IMR-90 (cell line): Measurements from ENCODE around the gene TNFRSF9. TPM values are rescaled to one million over a fixed set of nuclear protein-coding genes. Genes with fewer than 3 reads are reported as not detected.

Experiments used
- ATAC-seq: fragments of 200-7000 bp; cut with Tn5 transposase; 2 replicates; pipeline ENCODE4 v1.9.1; 2020; ENCODE audit warnings: low read depth, mild to moderate bottlenecking, moderate library complexity
- BruUV-seq: library from RNA; stranded (reverse); fragments of 400-500 nt; replicated peaks from 2 replicates; lab custom pipeline; 2021; lab: Mats Ljungman, UMichigan
- CTCF ChIA-PET: fragments of 300-600 bp; formaldehyde crosslinking; extraction: SDS; loops from one replicate; lab custom pipeline; 2021; ENCODE audit warnings: antibody characterized with exemption; lab: Yijun Ruan, JAX
- POLR2A ChIA-PET: fragments of 300-600 bp; sonication (Branson Sonifier 250); formaldehyde crosslinking; loops from one replicate; lab custom pipeline; 2022; ENCODE audit warnings: antibody characterized with exemption; ENCODE audit not compliant: unreplicated experiment; lab: Charles Lee
- DNase-seq: peaks from one replicate; pipeline ENCODE4 v3.0.0; 2013
- H2AFZ ChIP-seq: replicated peaks from 2 replicates; pipeline ENCODE3; 2013; ENCODE audit warnings: low read length, mild to moderate bottlenecking; ENCODE audit not compliant: poor library complexity
- H2AK5ac ChIP-seq: 2 replicates; pipeline ENCODE4 v1.6.1; 2013; ENCODE audit warnings: low read depth, low read length, inconsistent platforms
- H2AK9ac ChIP-seq: replicated peaks from 2 replicates; pipeline ENCODE3; 2013; ENCODE audit warnings: mild to moderate bottlenecking, low read depth, low read length, moderate library complexity; ENCODE audit not compliant: poor library complexity
- H2BK120ac ChIP-seq: 2 replicates; pipeline ENCODE4 v1.6.1; 2013; ENCODE audit warnings: low read depth, low read length, inconsistent platforms
- H2BK15ac ChIP-seq: 3 replicates; pipeline ENCODE4 v1.6.1; 2013; ENCODE audit warnings: low read depth, low read length, inconsistent platforms
- H2BK20ac ChIP-seq: 2 replicates; pipeline ENCODE4 v1.6.1; 2013; ENCODE audit warnings: low read depth, mild to moderate bottlenecking, inconsistent platforms, low read length, moderate library complexity
- H2BK5ac ChIP-seq: 2 replicates; pipeline ENCODE4 v1.6.1; 2013; ENCODE audit warnings: mild to moderate bottlenecking, low read depth, low read length, inconsistent platforms; ENCODE audit not compliant: poor library complexity, severe bottlenecking
- H3K14ac ChIP-seq: replicated peaks from 2 replicates; pipeline ENCODE4 v1.6.1; 2013; ENCODE audit warnings: low read depth, low read length, inconsistent platforms
- H3K18ac ChIP-seq: 2 replicates; pipeline ENCODE4 v1.6.1; 2013; ENCODE audit warnings: low read depth, low read length, control low read depth
- H3K23ac ChIP-seq: 2 replicates; pipeline ENCODE4 v1.6.1; 2013; ENCODE audit warnings: low read depth, low read length, inconsistent platforms
- H3K27ac ChIP-seq: 2 replicates; pipeline ENCODE4 v1.5.1; 2013; ENCODE audit warnings: mild to moderate bottlenecking, control low read depth, low read length; ENCODE audit not compliant: insufficient read depth
- H3K27me3 ChIP-seq: 2 replicates; pipeline ENCODE4 v1.6.1; 2013; ENCODE audit warnings: low read length; ENCODE audit not compliant: control insufficient read depth, insufficient read depth
- H3K36me3 ChIP-seq: 2 replicates; pipeline ENCODE4 v1.6.1; 2013; ENCODE audit warnings: low read length, mixed read lengths; ENCODE audit not compliant: control insufficient read depth, insufficient read depth
- H3K4ac ChIP-seq: 2 replicates; pipeline ENCODE4 v1.6.1; 2013; ENCODE audit warnings: low read depth, low read length, inconsistent platforms
- H3K4me1 ChIP-seq: 2 replicates; pipeline ENCODE4 v1.6.1; 2013; ENCODE audit warnings: low read length, mixed read lengths; ENCODE audit not compliant: control insufficient read depth, insufficient read depth
- H3K4me2 ChIP-seq: 2 replicates; pipeline ENCODE4 v1.6.1; 2013; ENCODE audit warnings: low read depth, mild to moderate bottlenecking, control low read depth, low read length, moderate library complexity
- H3K4me3 ChIP-seq: 2 replicates; pipeline ENCODE4 v1.5.1; 2013; ENCODE audit warnings: low read depth, mild to moderate bottlenecking, control low read depth, low read length, moderate library complexity; ENCODE audit not compliant: insufficient read depth
- H3K56ac ChIP-seq: 2 replicates; pipeline ENCODE4 v1.6.1; 2013; ENCODE audit warnings: low read length, inconsistent platforms; ENCODE audit not compliant: insufficient read depth; ENCODE audit errors: extremely low read depth
- H3K79me1 ChIP-seq, 2 experiments: 2 replicates each; pipeline ENCODE4 v1.6.1; 2013; ENCODE audit warnings: low read length in 2 of 2, inconsistent platforms in 1 of 2, low read depth in 1 of 2
- H3K9ac ChIP-seq: 2 replicates; pipeline ENCODE4 v1.6.1; 2013; ENCODE audit warnings: low read depth, low read length, control low read depth
- H3K9me1 ChIP-seq: 2 replicates; pipeline ENCODE4 v1.6.1; 2013; ENCODE audit warnings: low read length, inconsistent platforms; ENCODE audit not compliant: insufficient read depth
- H3K9me3 ChIP-seq: 2 replicates; pipeline ENCODE4 v1.6.1; 2013; ENCODE audit warnings: low read length; ENCODE audit not compliant: control insufficient read depth, insufficient read depth
- H4K20me1 ChIP-seq: 2 replicates; pipeline ENCODE4 v1.6.1; 2013; ENCODE audit warnings: low read length, inconsistent platforms; ENCODE audit not compliant: insufficient read depth
- H4K5ac ChIP-seq: 2 replicates; pipeline ENCODE4 v1.6.1; 2013; ENCODE audit warnings: mild to moderate bottlenecking, low read depth, low read length, control low read depth
- H4K8ac ChIP-seq, 2 experiments: 2 replicates each; pipeline ENCODE4 v1.6.1; 2013; ENCODE audit warnings: low read depth in 2 of 2, low read length in 2 of 2, control low read depth in 1 of 2, inconsistent platforms in 1 of 2
- H4K91ac ChIP-seq: 2 replicates; pipeline ENCODE4 v1.6.1; 2013; ENCODE audit warnings: low read depth, low read length, inconsistent platforms; ENCODE audit not compliant: insufficient read depth
- BHLHE40 ChIP-seq: fragments of 150-350 bp; IDR thresholded peaks from 2 replicates; pipeline ENCODE4 v1.6.1; 2016; ENCODE audit warnings: mild to moderate bottlenecking, low read depth, low read length
- CEBPB ChIP-seq: IDR thresholded peaks from 2 replicates; pipeline ENCODE4 v1.6.1; 2012; ENCODE audit warnings: low read depth, low read length, improper control_type of control experiment
- CHD1 ChIP-seq: IDR thresholded peaks from 2 replicates; pipeline ENCODE4 v1.6.1; 2012; ENCODE audit warnings: low read depth, low read length, improper control_type of control experiment
- CTCF ChIP-seq: conservative IDR thresholded peaks from 2 replicates; pipeline ENCODE4 v1.5.1; 2012; ENCODE audit warnings: mild to moderate bottlenecking, low read depth, low read length, improper control_type of control experiment
- ELK1 ChIP-seq: fragments of 150-350 bp; IDR thresholded peaks from 2 replicates; pipeline ENCODE4 v1.6.1; 2016; ENCODE audit warnings: low read depth, mild to moderate bottlenecking, low read length, moderate library complexity, borderline replicate concordance
- FOS ChIP-seq: fragments of 150-350 bp; IDR thresholded peaks from 2 replicates; pipeline ENCODE4 v1.6.1; 2016; ENCODE audit warnings: low read depth, low read length
- MAFK ChIP-seq: IDR thresholded peaks from 2 replicates; pipeline ENCODE4 v1.6.1; 2012; ENCODE audit warnings: low read depth, low read length, improper control_type of control experiment
- MAZ ChIP-seq: IDR thresholded peaks from 2 replicates; pipeline ENCODE4 v1.6.1; 2012; ENCODE audit warnings: low read depth, mild to moderate bottlenecking, low read length, improper control_type of control experiment, moderate library complexity, borderline replicate concordance
- MXI1 ChIP-seq: IDR thresholded peaks from 2 replicates; pipeline ENCODE4 v1.6.1; 2012; ENCODE audit warnings: low read depth, mild to moderate bottlenecking, low read length, moderate library complexity, borderline replicate concordance
- NFE2L2 ChIP-seq: fragments of 150-350 bp; IDR thresholded peaks from 2 replicates; pipeline ENCODE4 v1.6.1; 2016; ENCODE audit warnings: low read depth, mild to moderate bottlenecking, low read length
- POLR2A ChIP-seq: IDR thresholded peaks from 2 replicates; pipeline ENCODE4 v1.6.1; 2012; ENCODE audit warnings: mild to moderate bottlenecking, low read depth, low read length
- RAD21 ChIP-seq: IDR thresholded peaks from 2 replicates; pipeline ENCODE4 v1.6.1; 2012; ENCODE audit warnings: low read length, improper control_type of control experiment
- RCOR1 ChIP-seq: IDR thresholded peaks from 2 replicates; pipeline ENCODE4 v1.6.1; 2012; ENCODE audit warnings: mild to moderate bottlenecking, low read length, improper control_type of control experiment; ENCODE audit not compliant: insufficient replicate concordance
- RFX5 ChIP-seq: IDR thresholded peaks from 2 replicates; pipeline ENCODE4 v1.8.0; 2012; ENCODE audit warnings: low read depth, mild to moderate bottlenecking, low read length, moderate library complexity
- SMC3 ChIP-seq: fragments of 150-350 bp; IDR thresholded peaks from 2 replicates; pipeline ENCODE4 v1.6.1; 2016; ENCODE audit warnings: low read depth, mild to moderate bottlenecking, antibody characterized with exemption, low read length, moderate library complexity
- USF2 ChIP-seq: fragments of 150-350 bp; IDR thresholded peaks from 2 replicates; pipeline ENCODE4 v1.6.1; 2017; ENCODE audit warnings: mild to moderate bottlenecking, antibody characterized with exemption, low read length, low read depth
- WGBS, 2 experiments: methylation state at CpG; one replicate each; pipeline versions ENCODE4 v1.1.5 to v1.1.7; 2013; ENCODE audit warnings: missing lambda C conversion rate in 2 of 2; ENCODE audit not compliant: insufficient read length in 1 of 2; ENCODE audit errors: extremely low coverage in 2 of 2; 5-methylcytosine and 5-hydroxymethylcytosine counted together
- dilution Hi-C: fragments of 300-500 bp; cut with HindIII; formaldehyde crosslinking; loops from one replicate; pipeline ENCODE4 v1.14.3; 2018; ENCODE audit warnings: low sequenced_read_pairs; ENCODE audit not compliant: unreplicated experiment
- in situ Hi-C: fragments of 300-500 bp; cut with MboI; formaldehyde crosslinking; loops from 3 replicates; pipeline ENCODE4 v1.14.3; 2019; ENCODE audit warnings: low sequenced_read_pairs, inconsistent platforms, mixed read lengths
- intact Hi-C: fragments of 100-400 bp; cut with micrococcal nuclease; formaldehyde crosslinking; loops from 2 replicates; pipeline ENCODE4 v1.10.0; 2022
- polyA plus RNA-seq, 3 experiments: library from polyadenylated mRNA; depleted of rRNA; stranded (reverse); fragments of >200 nt; gene quantifications; 2 replicates each; pipeline ENCODE4 v1.2.3, GENCODE V29; 2012; ENCODE audit warnings: low replicate concordance in 1 of 3
- total RNA-seq: library from RNA; depleted of rRNA; stranded (reverse); fragments of >200 nt; gene quantifications from 2 replicates; pipeline ENCODE4 v1.2.3, GENCODE V29; 2012

TNFRSF9 gene
- total and polyA plus RNA-seq, 2 of the 4 experiments (the other 2 are of a cell fraction): 0.43 to 0.72 TPM

- CTCF ChIA-PET: interaction anchor here (0.5 to 1.5 kb wide), 2 partner anchors 13 to 889 kb away, joined by 3 to 5 read pairs; no protein-coding TSS in a partner anchor
- Histone ChIP-seq H3K18ac (peak overlapping the region; percentile 70), H3K27ac (peak overlapping the region; percentile 82), H2BK5ac (peak overlapping the region; percentile 93), H3K79me1 (peaks cover 25 to 49% of the 10 kb centered on the region in 2 experiments), H4K91ac (peak overlapping the region; percentile 89), H3K4me2 (peak overlapping the region; percentile 75), H3K9me3 (no peaks in the 10 kb centered on the region), H3K27me3 (no peaks in the 10 kb centered on the region), H4K8ac (peak overlapping the region; percentile 78 to 92), H2BK20ac (no peak overlapping the region), H3K4me3 (peak overlapping the region; percentile 79), H2BK120ac (no peak overlapping the region), H2BK15ac (0 out of 3 replicates have a peak overlapping the region, but pooled peaks have one; percentile 15), H3K14ac (peak overlapping the region; percentile 89), H4K20me1 (peaks cover 10% of the 10 kb centered on the region), H3K4ac (peak overlapping the region; percentile 85), H2AK9ac (peak overlapping the region; percentile 66), H3K4me1 (no peaks in the 10 kb centered on the region), H3K36me3 (peaks cover 23% of the 10 kb centered on the region), H4K5ac (peak overlapping the region; percentile 76; the same call in 1 of the 2 replicates), H2AFZ (peak overlapping the region; percentile 98), H3K9me1 (no peaks in the 10 kb centered on the region; the same call in 1 of the 2 replicates), H2AK5ac (peak overlapping the region; percentile 87; the same call in 1 of the 2 replicates), H3K56ac (peak overlapping the region; percentile 99), H3K23ac (peak overlapping the region; percentile 88; the same call in 1 of the 2 replicates), H3K9ac (peak overlapping the region; percentile 97)
- TSS peak; percentile 23 for BruUV-seq
- 0% methylated on average over 6 of the region's 10 CpGs; no CpG with 5 or more reads in 1 of the 2 experiments for WGBS, 2 experiments
- dilution Hi-C loops: no loop called here
- DNase-seq (no peak), ATAC-seq (no peak)
- in situ Hi-C loops: no loop called here
- TF ChIP-seq MXI1 (no peak), FOS (no peak), MAFK (no peak), CEBPB (no peak), POLR2A (no peak), CHD1 (no peak), BHLHE40 (no peak), CTCF (no peak), USF2 (no peak), RCOR1 (no peak), NFE2L2 (no peak), SMC3 (no peak), MAZ (no peak), RFX5 (no peak), ELK1 (no peak; the same call in 1 of the 2 replicates), RAD21 (no peak)
- POLR2A ChIA-PET: no interaction called here
- intact Hi-C loops: no loop called here
These were observed 21.3 kb upstream of the TNFRSF9 start for GRCh38 chr1:7962014-7962335.
